Tibial nerve (tissue), 4 donors: ENCODE measurements around the gene MIS18A. TPM values are rescaled to one million over a fixed set of nuclear protein-coding genes. Genes with fewer than 3 reads are reported as not detected.

Source experiments
- DNase-seq, 2 donors: peaks; one replicate each; pipeline ENCODE4 v3.0.0-alpha.2; 2019; ENCODE audit warnings: low spot score in 2 of 2
- H3K27ac ChIP-seq, 4 donors: fragments of 200-600 bp; sonication (generic) in 3 of 4; one replicate each; pipeline ENCODE4 v1.5.1; 2017 to 2019; ENCODE audit warnings: mild to moderate bottlenecking in 1 of 4
- H3K27me3 ChIP-seq, 2 donors: fragments of 200-600 bp; sonication (generic) in 1 of 2; one replicate each; pipeline versions ENCODE4 v1.5.1 to v1.6.0; 2017 to 2019
- H3K36me3 ChIP-seq, 3 donors: fragments of 200-600 bp; sonication (generic); one replicate each; pipeline ENCODE4 v1.5.1; 2018 to 2019
- H3K4me1 ChIP-seq, 4 donors: fragments of 200-600 bp; sonication (generic) in 3 of 4; one replicate each; pipeline ENCODE4 v1.5.1; 2017 to 2019
- H3K4me3 ChIP-seq, 4 donors: fragments of 200-600 bp; sonication (generic) in 3 of 4; one replicate each; pipeline ENCODE4 v1.5.1; 2017 to 2019; ENCODE audit warnings: mild to moderate bottlenecking in 1 of 4, moderate library complexity in 1 of 4
- H3K9me3 ChIP-seq, 4 donors: fragments of 200-600 bp; sonication (generic) in 3 of 4; one replicate each; pipeline ENCODE4 v1.5.1; 2017 to 2019
- CTCF ChIP-seq, 5 experiments: fragments of 200-600 bp in 3 of 5; fragments of 450-650 bp in 2 of 5; sonication (generic) in 3 of 5; IDR thresholded peaks; one replicate each; pipeline ENCODE4 v1.5.1; 2016 to 2019; ENCODE audit warnings: antibody characterized with exemption in 5 of 5, mild to moderate bottlenecking in 3 of 5, moderate library complexity in 2 of 5
- EP300 ChIP-seq, 2 donors: sonication (generic); formaldehyde crosslinking; IDR thresholded peaks; one replicate each; pipeline ENCODE4 v1.6.1; 2017; ENCODE audit warnings: antibody characterized with exemption in 2 of 2, mild to moderate bottlenecking in 1 of 2
- POLR2A ChIP-seq, 2 donors: fragments of 450-650 bp; IDR thresholded peaks; one replicate each; pipeline ENCODE4 v1.6.1; 2017; ENCODE audit warnings: antibody characterized with exemption in 2 of 2, mild to moderate bottlenecking in 2 of 2, moderate library complexity in 2 of 2
- WGBS, 2 donors: methylation state at CpG; one replicate each; pipeline ENCODE4 v1.1.5; 2018; 5-methylcytosine and 5-hydroxymethylcytosine counted together
- total RNA-seq, 4 donors: library from RNA; depleted of rRNA; stranded (reverse); fragments of >200 nt; gene quantifications; one replicate each; pipeline ENCODE4 v1.1.0, GENCODE V29; 2016

MIS18A gene
- total RNA-seq, 4 donors from 2014 or later, result 4.0 to 9.3 (median 7.1) TPM

DNA sequence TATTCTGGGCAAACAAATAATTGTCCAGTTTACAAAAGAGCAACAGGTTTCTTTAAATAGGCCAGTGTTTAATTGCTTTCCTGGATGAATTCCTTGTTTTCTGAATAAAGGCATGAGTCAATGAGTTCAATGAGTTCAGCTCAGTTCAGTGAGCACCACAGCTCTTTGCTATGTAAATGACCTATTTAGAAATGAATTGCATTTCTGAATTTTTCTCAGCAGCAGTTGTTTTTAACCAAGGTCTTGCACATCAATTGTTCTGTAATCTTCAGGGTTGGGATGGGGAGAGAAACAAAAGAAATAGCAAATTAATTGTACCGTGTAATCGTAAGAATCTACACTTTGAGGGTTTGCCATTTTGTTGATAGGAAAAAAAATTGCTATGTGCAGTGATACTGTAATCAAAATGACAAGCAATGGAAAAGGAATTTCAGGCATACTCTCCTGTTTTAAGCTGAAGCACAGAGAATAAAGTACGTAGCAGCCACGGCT is 45.7 kb downstream of the MIS18A start:
- WGBS, 2 donors, result 54 to 69% methylated on average over 4 of the region's 4 CpGs
- Histone ChIP-seq H3K4me3 (no peak overlapping the region), H3K36me3 (no peaks in the 10 kb centered on the region), H3K27ac (no peak overlapping the region), H3K9me3 (peaks cover 0 to 4% (median 0%) of the 10 kb centered on the region in 4 donors), H3K27me3 (no peaks in the 10 kb centered on the region), H3K4me1 (no peaks in the 10 kb centered on the region)
- DNase-seq, result no peak
- no peak for TF ChIP-seq EP300 (IDR thresholded peaks at IDR 0.05)
- no peak for TF ChIP-seq CTCF (IDR thresholded peaks at IDR 0.05)
- TF ChIP-seq POLR2A (IDR thresholded peaks at IDR 0.05), result no peak

DNA sequence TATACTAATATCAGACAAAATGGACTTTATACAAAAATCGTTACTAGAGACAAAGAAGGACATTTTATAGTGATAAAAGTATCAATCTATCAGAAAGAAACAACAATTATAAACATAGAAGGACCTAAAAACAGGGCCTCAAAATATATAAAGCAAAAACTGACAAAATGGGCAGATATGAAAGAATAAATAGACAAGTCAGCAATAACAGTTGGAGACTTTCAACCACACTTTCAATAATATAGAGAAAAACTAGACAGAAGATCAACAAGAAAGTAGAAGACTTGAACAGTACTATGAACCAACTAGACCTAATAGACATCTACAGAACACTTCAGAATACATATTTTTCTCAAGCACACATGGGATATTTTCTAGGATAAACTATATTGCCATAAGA is 52.4 kb downstream of the MIS18A start:
- 85 to 86% methylated on average over 1 of the region's 1 CpG for WGBS, 2 donors
- Histone ChIP-seq H3K9me3 (peaks cover 0 to 15% (median 0%) of the 10 kb centered on the region in 4 donors), H3K4me3 (no peak overlapping the region), H3K36me3 (no peaks in the 10 kb centered on the region), H3K27me3 (no peaks in the 10 kb centered on the region), H3K4me1 (no peaks in the 10 kb centered on the region), H3K27ac (no peak overlapping the region)
- TF ChIP-seq CTCF (IDR thresholded peaks at IDR 0.05) (no peak), POLR2A (IDR thresholded peaks at IDR 0.05) (no peak), EP300 (IDR thresholded peaks at IDR 0.05) (no peak)
- DNase-seq, result no peak

Other genes starting within 250 kb of the MIS18A start
- gene MRAP, start 19.8 kb upstream of the MIS18A start, total RNA-seq, result 10 to 100 TPM in 1 of 4 donors, 1 to 10 TPM in 3; 1.6 to 14.4 (median 4.8) TPM
- gene URB1, start 114.0 kb upstream of the MIS18A start, total RNA-seq, result 10 to 100 TPM; 18.6 to 29.4 (median 22.2) TPM
- 10 to 100 TPM; 72.6 to 85.9 (median 75.6) TPM for gene EVA1C, start 133.7 kb upstream of the MIS18A start, total RNA-seq